Activated CD4-positive, alpha-beta T cell treated with anti-CD3 and anti-CD28 coated beads, Interleukin-2, amount 50 U/mL, for 4 hours (primary cell): ENCODE measurements around the gene EID2B.

Experiments
- DNase-seq, 2 experiments: peaks; one replicate each; pipeline ENCODE4 v3.0.0-alpha.2; 2020

Gene EID2B, protein sequence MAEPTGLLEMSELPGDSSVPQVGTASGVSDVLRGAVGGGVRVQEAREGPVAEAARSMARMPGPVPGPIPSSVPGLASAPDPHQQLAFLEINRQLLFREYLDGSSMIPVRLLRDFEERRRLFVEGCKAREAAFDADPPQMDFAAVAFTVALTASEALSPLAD

DNA sequence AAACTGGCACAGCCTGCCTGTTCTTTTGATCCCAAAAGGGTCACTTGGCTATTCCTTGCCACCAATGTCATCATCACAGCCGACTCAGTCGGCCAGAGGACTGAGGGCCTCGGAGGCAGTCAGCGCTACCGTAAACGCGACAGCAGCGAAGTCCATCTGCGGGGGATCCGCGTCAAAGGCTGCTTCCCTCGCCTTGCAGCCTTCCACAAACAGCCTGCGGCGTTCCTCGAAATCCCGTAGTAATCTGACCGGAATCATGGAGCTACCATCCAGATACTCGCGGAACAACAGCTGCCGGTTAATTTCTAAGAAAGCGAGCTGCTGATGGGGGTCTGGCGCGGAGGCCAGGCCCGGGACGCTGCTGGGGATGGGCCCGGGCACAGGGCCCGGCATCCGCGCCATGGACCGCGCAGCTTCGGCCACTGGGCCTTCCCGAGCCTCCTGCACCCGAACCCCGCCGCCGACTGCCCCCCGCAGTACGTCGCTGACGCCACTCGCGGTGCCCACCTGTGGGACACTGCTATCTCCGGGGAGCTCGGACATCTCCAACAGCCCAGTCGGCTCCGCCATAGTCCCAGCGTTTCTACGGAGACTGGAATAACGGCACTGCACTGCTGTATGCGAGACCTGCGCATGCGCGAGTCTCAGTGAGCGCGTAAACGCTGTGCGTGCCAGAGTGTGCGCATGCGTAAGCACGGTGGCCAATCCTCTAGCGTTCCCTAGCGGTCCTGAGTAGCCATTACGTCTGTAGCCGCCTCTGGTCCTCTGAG is at the start of gene EID2B:
Gene EID2B (minus strand): TSS at position 620 of the 770 bp plus-strand sequence. CDS start 50 bp downstream, at position 570.
- DNase-seq, result peak; percentile 87 to 91

DNA sequence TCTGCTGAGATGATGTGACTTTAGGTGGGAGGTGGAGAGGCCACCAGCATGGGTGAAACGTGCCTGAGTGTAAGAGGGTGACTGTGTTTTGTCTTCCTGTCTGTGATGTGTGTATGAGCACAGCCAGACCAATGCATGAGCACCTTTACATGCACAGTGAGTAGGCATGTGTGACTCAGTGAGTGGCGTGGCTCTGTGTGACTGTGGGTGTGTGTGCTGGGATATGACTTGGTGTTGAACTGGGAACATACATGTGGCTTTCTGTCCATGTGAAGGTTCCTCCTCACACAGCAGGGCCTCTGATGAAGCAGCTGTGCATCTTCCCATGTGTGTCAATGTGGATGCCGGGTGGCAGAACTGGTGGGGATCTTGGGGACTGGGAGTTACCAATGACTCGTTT is 49.8 kb upstream of the EID2B start:
- no peak for DNase-seq

DNA sequence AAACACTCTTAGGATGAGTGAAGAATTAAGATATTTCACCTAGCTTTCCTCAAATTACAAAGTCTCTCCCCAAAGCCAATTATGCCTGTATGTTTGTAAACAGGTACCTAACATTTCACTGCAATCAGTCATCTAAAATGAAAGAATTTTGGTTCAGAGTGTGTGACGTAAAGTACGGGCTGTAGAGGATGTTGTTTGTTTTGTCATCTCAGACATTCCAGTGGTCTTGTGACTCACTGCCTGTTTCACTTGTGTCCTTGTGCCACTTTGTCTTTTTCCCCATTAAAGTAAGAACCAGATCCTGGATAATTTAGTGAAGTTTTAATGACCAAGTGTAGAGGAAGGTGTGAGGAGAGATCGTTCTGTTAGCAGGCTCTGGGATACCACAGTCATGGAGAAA is 36.0 kb upstream of the EID2B start:
- no peak for DNase-seq

DNA sequence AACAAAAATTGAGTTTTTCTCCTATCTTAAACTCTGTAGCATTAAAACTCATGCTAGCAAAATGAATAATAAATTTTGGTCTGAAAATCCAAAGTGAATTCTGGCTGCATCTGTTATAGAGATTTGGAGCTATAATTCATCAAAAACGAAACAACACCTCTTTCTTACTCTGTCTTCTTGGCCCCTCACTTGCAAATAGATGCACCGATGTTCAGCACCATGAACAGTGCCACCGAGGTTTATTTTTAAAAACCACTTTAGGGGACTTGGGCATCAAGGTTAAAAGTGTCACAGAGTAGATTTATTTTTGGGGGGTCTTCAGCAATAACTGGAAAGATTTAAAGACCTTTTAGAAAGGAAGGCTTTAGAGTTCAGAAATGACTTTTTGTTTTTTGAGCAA is 33.4 kb upstream of the EID2B start:
- DNase-seq, result no peak

DNA sequence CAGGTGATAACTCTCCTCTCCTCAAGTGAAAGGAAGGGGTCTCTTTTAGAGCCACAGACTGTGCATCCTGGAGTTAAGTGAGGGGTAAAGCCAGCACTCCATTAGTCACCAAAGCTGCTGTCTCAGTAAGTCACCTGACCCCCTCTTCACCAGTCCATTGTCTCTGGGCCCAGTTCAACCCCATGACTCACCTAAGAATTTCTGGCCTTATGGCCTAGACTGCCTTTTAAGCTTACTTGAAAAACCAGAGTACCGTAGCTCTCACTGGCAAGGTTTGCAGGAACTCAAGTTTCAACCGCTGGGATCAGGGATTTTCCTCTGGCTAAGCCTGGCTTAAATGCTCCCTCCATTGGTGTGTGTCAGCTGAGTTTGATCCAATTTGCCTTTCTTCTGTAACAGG is 30.8 kb upstream of the EID2B start:
- DNase-seq, result no peak

DNA sequence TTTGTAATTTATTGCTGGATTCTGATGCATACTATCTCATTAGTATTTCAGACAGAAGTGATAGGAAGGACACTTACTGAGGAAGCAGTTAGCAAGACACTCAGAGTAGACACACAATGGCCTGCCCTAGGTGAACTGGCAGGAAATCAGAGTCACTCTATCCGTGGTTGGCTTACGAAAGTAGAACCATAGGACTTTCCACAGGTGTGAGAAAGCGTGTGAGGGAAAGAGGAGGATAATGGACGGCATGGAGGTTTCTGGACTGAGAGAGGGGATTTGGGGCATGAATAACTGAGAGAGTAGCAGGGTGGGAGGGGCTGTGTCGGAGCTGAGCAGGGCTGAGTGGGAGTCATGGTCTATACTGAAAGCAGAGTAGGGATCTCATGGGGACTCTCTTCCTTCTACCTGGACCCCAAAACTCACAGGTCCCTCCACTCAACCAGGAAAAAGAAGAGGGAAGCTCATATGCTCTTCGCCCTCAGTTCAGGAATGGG is 26.0 kb upstream of the EID2B start:
- DNase-seq, result peak in 1 of 2 experiments; percentile 14

DNA sequence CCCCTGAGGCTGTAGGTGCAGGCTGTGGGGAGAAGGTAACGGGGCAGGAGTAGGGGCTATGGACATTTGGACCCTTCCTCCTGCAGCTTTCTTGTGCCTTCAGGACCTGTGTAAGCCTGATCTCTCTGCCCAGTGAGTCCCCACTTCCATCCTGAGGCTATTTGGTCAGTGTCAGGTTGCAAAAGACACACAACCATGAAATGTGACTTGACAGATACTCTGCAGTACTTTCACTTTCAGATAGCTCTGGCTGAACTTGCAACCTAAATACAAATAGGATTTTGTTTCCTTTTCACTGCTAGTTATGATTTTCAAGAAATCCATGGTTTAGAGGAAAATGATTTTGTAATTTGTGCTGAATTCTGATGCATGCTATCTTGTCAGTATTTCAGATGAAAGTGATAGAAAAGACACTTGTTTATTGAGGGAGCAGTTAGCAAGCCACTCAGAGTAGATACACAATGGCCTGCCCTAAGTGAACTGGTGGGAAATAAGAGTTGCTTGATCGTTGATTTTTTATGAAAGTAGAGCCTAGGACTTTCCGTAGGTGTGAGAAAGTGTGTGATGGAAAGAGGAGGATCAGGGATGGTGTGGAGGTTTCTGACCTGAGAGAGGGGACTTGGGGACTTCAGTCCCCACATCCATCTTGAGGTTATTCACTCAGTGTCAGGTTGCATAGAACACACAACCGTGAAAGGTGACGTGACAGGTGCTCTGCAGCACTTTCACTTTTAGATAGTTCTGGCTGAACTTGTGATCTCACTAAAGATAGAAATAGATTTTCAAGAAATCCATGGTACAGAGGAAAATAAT is 25.4 kb upstream of the EID2B start:
- peak; percentile 15 to 29 for DNase-seq

DNA sequence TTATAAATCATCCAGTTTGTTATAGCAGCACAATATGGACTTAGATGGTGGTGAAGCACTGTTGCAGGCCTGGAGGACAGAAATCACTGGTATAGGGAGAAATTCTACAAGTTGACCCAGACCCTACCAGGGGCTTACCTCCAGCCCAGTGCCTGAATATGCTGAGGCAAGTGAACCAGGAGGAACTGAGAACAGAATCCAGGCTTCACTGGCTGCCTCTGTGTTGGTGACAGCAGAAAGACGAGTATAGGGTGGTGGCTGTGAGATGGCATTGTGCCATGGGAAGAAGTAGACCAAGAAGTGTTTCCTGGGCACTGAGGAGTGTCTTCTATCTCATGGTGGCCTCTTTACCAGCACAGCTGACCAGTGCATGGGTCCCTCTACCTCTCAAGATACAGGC is 23.2 kb upstream of the EID2B start:
- DNase-seq, result no peak

DNA sequence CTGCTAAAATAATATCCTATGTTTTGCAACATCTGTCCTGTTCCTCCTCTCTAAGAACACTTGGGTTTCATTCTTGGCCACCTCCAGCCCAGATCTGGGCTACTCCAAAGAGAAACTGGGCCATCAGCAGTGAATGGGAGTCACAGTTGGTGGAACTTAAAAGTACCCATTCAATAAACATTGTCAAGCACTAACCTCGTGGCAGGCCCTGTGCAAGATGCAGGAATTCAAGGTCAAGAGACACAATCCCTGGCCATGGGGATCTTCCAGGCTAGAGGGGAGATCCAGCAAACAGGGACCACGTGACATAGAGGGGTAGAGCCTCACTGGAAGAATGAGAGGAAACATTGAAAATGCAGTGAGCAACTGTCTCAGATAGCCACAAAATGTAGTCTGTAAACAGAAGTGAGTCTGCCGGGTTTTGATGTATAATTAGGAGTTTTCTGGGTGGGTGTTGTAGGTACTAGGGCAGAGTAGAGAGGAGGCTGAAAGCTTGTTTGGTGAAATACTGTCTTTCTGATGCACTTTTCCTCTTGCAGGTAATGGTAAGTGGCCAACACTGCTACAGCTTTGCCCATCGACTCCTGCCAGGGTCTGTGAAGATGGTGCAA is 22.2 kb upstream of the EID2B start:
- DNase-seq, result no peak

DNA sequence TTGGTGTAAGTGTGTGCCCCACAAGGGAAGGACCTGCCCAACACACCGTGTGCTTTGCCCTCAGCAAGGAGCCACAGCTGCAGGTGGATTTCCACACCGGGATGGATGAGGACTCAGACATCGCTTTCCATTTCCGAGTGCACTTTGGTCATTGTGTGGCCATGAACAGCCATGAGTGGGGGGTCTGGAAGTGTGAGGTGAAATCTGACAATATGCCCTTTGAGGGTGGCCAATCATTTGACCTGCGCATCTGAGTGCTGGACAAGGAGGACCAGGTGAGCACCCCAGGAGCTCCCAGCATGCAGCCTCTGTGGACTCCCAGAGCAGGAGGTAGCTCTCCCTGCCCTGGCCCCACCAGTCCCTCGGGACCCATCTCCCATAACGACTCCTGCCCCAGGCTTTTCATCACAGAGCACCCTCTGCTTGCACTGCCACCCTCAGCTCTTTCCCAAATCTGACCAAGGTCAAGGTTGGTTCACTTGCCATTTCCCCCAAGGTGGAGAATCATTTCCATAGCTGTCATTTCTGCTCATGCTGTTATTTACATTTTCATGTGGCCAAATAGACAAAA is 20.5 kb upstream of the EID2B start:
- DNase-seq, result no peak

DNA sequence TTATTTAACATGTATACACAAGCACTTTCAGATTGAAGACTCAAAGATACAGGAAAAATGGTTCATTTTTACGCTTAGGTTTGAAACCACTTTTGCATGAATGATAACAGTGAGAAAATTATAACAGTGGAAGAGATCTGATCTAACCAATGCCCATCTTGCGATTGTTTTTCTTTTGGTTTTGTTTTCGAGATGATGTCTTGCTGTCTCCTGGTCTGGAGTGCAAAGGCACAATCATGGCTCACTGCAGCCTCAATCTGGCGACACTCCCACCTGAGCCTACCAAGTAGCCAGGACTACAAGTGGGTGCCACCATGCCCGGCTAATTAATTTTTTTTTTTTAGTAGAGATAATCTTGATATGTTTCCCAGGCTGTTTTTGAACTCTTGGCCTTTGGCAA is 17.5 kb upstream of the EID2B start:
- no peak for DNase-seq

DNA sequence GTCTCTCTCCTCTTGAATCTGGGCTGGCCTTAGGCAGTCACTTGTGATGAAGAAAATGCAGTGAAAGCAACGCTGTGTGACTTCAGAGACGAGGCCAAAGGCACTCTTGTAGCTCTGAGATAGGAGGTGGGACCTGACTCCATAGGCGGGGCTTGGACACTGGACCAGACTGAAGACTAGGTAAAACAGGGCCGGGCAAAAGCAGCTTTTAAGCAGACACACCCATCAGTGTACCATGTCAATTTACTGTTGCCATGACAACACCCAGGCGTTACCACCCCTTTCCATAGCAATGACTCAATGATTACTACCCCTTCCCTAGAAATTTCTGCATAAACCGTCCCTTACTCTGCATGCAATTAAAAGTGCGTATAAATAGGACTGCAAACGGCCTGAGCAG is 13.9 kb upstream of the EID2B start:
- DNase-seq, result no peak

DNA sequence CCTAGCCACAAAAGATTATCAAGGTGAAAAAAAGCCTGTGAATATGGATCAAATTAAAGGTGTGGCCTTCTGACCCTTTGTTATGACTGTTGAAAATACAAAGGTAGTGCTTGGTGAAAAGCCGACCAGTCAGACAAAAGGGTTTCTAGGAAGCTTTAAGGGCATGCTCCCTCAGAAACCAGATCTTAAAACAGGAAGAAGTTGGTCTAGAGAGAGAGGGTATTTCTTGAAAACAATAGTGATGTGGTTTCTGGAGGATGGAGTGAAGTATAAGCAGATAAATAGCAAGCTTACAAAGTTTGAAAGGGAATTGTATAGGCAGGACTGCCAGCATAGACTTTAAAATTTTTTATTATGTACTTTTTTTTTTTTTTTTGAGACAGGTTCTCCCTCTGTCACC is 12.3 kb upstream of the EID2B start:
- DNase-seq, result no peak

DNA sequence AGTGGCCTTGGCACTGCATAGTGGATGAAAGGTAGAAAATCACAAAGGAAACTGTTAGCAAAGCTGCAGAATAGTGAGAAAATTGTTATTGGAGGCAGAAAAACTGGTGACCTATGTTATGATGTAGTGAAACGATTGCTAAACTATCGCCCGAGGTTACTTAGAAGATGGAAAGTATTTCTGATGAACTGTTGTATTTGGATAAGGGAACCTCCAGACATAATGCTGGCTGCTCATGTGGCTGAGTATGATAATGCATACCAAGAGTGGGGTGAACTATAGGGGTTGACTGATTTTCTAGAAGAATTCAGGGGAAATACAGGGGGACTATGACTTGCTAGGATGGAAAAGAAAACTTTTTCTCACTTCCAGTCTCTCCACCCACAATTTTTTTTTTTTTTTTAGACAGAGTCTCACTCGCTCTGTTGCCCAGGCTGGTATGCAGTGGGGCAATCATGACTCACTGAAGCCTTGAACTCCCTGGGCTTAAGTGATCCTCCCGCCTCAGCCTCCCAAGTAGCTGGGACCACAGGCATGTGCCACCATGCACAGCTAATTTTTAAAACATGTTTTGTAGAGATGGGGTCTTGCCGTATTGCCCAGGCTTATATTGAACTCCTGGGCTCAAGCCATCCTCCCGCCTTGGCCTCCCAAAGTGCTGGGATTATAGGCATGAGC is 11.7 kb upstream of the EID2B start:
- no peak for DNase-seq

DNA sequence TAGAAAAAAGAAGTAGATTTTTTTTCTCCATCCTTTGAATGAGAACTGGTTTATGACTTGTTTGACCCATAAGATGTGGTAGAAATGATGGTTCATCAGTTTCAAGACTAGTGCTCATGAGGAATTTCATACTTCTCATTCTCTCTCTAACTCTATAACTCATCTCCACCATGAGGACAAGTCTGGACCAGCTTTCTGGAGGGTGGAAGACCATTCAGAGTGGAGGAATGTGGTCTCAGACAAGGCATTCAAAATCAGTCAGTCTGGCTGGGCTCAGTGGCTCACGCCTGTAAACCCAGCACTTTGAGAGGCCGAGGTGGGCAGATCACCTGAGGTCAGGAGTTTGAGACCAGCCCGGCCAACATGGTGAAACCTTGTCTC is 10.8 kb upstream of the EID2B start:
- DNase-seq, result no peak

DNA sequence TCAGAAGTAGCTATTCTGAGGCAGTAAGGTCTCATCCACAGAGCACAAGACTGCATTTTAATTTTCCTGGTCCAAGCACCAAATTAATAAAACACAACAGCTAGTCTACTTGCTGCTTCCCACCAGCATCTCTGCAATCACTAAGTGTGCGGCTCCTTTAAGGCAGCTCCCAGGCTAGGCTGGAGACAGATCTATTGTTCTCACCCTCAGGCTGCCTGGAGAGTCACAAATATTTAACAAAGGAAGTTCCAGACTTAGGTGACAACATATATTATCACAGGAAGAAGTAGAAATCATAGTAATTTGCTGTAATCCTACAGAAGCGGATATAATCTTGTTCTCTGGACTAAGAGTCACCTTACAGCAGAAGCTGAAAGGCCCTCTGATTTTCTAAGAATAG is 9.6 kb upstream of the EID2B start:
- DNase-seq, result no peak

DNA sequence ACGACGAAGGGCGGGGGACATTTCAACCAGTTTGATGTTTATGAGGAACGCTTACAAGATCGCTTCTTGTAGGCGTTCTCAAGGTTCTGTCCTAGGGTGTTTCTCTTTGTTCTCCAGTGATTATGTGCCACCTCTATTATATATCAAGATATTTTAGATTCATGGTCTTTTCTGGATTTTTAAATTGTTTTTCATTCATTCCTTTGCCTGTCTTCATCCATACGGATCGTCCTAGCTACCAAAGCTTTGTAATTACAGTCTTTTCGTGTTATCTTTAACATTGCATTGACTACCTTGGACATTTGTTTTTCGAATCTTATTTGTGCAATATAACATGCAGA is 7.7 kb upstream of the EID2B start:
- no peak for DNase-seq

DNA sequence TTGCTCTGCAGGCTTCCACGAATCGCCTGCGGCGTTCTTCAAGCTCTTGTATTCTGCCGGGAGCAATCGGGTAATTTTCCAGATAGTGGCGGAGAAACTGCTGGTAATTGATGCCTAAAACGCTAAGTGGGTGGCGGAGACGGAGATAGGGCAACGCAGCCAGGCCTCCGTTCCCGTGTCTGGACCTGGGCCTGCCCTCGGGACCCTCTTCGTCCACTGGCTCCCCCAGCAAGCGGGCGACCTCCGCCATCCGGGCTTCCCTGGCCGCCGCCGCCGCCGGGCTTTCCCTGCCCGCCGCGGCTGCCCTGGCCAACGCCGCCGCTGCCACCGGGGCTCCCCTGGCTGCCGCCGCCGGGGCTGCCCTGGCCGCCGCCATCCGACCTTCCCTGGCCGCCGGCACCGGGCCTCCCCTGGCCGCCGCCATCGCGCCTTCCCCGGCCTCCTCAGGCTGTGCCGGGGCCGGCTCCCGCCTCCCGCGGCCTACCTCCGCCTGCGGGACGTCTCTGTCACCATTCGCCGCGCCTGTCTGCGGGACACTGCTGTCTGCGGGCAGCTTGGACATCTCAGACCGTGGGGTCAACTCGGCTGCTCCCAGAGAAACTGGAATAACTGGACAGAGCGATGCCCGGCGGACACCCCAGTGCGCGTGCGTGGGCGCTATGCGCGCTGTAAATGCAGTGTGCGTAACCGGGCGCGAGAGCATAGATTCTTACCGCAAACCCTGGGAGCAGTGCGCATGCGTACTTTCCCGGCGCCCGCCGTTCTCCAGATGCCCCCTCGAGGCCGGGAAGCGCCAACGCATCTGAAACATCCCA is 7.1 kb upstream of the EID2B start, which contains the start of gene EID2:
Gene EID2 (minus strand): TSS at position 644 of the 815 bp plus-strand sequence. CDS start 82 bp downstream, at position 562.
- DNase-seq, result peak; percentile 91 to 93

DNA sequence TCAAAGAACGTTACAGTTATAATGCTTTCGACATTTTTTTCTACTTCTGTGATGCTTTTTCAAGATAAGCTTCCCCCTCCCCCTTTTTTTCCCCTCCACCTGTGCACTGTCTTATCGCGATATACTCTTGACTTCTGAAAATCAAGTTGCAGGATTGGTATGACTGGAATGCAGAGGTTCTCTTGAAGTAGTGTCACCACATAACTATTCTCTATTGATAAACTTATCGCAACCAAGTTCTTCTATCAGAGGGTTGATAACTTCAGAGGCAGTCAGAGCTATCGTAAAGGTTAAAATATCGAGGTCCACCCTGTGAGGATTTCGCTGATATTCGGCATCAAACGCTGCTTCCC is 6.5 kb upstream of the EID2B start:
- no peak for DNase-seq

DNA sequence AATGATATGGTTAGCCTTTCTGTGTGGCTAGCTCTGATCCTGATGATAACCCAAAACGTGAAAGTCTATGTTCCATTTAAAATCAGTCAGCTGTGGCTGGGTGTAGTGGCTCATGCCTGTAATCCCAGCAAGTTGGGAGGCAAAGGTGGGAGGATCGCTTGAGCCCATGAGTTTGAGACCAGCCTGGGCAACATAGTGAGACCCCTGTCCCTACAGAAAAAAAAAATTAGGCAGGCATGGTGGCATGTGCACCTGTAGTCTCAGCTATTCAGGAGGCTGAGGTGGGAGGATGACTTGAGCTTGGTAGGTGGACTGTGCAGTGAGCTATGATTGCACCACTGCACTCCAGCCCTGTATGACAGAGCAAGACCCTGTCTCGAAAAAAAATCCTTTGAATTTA is 1.1 kb upstream of the EID2B start:
- DNase-seq, result no peak

DNA sequence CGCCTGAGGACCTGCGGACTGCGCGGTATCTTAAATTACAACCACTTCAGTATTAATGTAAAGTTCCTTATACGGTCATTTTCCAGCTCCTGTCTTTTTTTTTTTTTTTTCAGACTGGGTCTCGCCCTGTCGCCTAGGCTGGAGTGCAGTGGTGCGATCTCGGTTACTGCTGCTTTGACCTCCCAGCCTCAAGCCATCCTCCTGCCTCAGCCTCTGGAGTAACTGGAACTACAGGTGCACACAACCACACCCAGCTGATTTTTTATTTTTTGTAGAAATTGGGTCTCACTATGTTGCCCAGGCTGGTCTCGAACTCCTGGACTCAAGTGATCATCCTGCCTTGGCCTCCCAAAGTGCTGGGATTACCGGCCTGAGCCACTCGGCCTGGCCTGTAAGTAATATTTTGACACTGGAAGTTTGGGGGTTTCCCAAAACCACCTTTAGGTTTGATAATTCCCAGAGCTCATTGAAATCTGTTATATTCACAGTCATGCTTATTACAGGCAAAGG is 406 bp upstream of the EID2B start:
- no peak for DNase-seq
